GM12873 (cell line): Measurements from ENCODE around the gene HSPA4L.

Experiments
- CTCF ChIP-seq: IDR thresholded peaks from 2 replicates; pipeline ENCODE4 v1.5.1; 2012; ENCODE audit warnings: low read depth, mild to moderate bottlenecking, moderate library complexity, low read length, control low read depth; ENCODE audit not compliant: insufficient read depth; ENCODE audit errors: missing control alignments

HSPA4L gene

DNA sequence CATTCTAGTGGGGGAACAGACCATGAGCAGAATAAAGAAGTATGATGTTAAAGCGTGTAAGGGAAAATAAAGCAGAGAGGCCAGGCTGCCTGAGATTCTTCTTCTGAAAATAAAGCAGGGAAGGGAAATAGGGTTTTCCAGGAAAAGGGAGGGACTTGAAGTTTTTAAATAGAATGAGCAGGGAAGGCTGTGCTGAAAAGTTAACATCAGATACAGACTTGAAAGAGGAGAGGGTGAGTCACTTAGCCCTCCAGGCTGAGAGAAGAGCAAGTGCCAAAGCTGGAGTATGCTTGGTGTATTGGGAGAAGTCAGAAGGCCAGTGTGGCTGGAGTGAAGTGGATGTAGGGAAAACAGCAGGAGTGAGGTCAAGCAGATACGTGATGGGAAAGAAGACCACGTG lies 88.6 kb downstream of the HSPA4L start:
- TF ChIP-seq CTCF, result no peak

GRCh38 chr4:127875791-127876190 lies 93.7 kb downstream of the HSPA4L start:
- TF ChIP-seq CTCF, result no peak

DNA sequence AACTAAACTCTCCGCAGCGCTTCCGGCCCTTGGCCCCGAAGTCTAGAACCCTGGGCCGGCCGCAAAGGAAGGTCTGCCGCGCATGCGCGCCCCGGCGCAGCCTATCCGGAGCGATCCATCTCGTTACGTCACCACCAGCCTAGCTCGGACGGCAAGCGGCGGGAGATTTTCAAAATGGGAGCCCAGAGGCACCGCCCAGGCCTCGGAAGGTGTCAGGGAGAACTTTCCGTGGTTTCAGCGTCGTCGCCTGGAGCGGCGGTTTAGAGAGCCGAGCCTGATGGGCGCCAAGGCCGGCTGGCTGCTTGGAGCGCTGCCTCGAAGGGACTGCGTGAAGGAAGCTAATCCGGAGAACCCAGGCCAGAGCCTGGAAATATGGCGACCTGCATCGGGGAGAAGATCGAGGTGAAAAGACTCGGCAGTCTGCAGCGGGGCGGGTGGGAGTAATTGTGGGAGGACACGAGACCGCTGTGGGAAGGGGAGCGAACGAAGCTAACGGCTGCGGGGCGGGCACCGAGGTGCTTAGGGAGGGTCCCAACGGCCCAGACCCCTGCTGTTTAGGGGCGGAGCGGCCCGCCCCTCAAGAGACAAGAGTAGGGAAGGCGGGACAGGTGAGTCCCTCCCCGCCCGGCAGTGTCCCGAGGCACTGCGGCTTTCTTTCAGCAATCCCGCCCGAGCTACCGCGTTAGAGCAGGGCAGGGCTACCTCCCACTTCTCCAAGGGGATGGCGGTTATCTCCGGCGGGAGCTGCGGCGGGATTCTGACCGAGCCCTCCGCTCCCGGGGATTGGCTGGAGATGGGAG lies 98.8 kb downstream of the HSPA4L start, which contains the start of gene PLK4:
Gene PLK4, plus strand, starts transcription at position 131 of the 800 bp plus-strand sequence. Its CDS starts 242 bp downstream, at position 373.
- no peak for TF ChIP-seq CTCF

GRCh38 chr4:127881563-127881864 lies 99.4 kb downstream of the HSPA4L start:
- TF ChIP-seq CTCF, result no peak

DNA sequence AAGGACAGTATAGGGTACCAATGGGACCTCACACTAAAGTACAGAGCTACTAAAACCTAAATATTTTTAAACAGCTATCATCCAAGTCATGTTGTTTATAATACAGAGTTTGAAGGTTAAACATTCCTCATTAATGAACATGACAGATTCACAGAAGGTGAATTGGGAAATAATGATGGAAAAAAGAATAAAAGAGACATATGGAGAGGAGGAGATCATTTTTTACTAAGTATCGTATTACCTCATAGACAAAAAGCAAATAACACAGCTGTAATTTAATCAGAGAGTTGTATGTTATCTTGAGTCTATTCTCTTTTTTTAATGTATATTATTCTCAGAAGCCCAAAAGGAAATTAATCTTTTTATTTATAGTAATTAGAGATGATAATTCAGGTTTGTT lies 106.4 kb downstream of the HSPA4L start:
- no peak for TF ChIP-seq CTCF

DNA sequence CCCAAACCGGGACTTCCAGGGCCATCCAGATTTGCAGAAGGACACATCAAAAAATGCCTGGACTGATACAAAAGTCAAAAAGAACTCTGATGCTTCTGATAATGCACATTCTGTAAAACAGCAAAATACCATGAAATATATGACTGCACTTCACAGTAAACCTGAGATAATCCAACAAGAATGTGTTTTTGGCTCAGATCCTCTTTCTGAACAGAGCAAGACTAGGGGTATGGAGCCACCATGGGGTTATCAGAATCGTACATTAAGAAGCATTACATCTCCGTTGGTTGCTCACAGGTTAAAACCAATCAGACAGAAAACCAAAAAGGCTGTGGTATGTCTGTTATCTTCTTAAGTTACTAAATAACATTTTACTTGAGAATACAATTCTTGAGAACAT lies 107.8 kb downstream of the HSPA4L start:
- no peak for TF ChIP-seq CTCF
